ENCODE results near the gene DHX57.
"Not testable (repeated sequence)": the region's sequence is repeated elsewhere in the genome, so short reads cannot be mapped to it uniquely, and the experiment has no call there.

DHX57 gene

DNA sequence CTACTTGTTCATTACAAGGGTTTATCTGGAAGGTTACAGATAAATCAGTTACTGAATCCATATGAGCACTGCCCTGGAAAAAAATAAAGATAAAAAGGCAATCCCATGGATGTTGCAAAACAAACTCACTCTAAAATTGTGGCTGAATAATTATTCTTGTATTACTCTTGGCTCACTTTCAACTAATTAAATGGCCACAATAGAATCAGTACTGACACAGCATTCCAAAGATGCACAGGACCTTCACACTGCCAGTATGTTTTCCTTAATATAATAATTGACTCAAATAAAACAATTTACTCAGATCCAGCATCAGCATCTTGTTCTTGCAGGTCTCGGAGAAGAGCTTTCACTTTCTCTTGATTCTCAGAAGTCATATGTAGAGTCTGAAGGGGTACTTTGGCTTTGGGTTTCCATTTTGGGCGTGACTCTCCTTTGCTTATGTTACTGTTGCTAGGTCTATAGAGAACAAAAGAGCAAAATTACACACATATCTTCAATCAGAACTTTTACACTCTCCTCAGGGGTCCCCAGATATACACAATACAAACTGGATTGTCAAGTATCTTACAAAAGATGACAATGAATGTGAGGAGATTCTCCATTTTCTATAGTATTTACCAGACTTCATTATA, 12.6 kb downstream of the DHX57 start:
- peak; percentile 59 for DNase-seq

DNA sequence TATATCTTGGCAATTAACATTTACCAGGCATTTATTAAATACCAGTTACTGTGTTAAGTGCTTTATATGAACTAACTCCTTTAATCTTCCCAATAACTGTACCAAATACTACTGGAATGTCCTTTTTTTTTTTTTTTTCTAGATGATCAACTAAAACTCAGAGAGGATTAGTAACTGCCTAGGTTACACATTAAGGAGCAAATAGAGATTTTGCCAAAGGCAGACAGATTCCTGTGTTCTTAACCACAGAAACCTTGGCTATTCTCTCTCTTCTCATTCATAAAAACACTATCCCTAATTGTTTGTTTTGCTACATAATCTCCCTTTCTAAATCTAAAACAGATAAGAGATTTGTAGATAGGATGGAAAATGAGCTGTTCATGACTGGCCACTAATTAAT, 13.3 kb downstream of the DHX57 start:
- DNase-seq = no peak

DNA sequence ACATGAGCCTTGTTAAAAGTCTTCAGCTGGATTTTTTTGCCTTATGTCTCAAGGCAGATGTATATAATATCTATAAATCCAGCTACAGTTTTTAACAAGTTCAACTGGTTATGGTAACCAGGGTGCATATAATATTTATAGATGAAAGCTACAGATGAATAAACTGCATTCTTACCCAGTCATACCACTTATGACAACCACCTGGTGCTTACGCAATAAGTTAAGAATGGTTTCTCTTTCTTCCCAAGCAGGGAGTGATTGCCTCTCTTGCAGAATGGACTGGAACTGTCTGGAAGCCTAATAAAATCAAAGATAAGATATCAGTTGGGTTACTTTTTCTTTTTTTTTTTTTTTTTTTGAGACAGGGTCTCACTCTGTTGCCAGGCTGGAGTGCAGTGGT, 19.6 kb downstream of the DHX57 start:
- peak; percentile 37 for DNase-seq

DNA sequence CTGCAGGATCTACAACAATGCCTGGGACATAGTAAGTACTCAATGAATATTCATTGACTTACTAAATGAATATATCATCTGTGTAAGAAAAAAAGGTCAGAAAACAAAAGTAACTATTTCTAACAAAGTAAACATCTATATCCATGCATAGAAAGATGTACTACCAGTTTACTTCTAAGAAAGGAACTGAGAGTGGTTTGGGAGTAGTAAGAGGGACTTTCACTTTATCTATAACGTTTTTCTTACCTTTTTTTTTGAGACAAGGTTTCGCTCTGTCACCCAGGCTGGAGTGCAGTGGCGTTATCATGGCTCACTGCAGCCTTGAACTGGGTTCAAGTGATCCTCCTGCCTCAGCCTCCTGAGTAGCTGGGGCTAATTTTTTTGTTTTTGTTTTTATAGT, 25.7 kb downstream of the DHX57 start:
- DNase-seq = no peak

DNA sequence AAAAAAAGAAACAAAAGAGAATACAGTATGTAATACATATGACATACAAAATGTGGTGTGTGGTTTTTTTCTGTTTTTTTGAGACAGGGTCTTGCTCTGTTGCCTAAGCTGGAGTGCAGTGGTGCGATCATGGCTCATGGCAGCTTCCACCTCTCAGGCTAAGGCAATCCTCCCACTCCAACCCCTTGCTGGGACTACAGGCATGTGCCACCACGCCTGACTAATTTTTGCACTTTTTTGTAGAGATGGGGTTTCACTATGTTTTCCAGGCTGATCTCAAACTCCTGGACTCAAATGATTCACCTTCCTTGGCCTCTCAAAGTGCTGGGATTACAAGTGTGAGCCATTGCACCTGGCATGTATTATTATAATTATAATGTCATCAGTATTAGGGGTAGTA, 38.9 kb downstream of the DHX57 start:
- DNase-seq = no peak

DNA sequence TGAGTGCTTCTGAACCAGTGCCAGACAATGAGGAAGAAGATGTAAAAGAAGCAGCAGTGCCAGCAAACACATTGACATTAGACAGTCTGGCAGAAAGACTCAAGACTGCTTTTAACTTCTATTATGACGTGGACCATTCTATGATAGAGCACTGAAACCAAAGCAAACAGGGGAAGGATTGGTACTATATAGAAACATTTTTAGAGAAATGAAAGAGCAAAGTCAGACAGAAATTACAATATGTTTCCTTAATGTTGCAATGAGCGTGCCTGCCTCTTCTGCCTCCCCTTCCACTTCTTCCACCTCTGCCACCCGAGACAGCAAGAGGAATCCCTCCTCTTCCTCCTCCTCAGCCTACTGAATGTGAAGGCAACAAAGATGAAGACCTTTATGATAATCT, 39.7 kb downstream of the DHX57 start:
- no peak for DNase-seq

DNA sequence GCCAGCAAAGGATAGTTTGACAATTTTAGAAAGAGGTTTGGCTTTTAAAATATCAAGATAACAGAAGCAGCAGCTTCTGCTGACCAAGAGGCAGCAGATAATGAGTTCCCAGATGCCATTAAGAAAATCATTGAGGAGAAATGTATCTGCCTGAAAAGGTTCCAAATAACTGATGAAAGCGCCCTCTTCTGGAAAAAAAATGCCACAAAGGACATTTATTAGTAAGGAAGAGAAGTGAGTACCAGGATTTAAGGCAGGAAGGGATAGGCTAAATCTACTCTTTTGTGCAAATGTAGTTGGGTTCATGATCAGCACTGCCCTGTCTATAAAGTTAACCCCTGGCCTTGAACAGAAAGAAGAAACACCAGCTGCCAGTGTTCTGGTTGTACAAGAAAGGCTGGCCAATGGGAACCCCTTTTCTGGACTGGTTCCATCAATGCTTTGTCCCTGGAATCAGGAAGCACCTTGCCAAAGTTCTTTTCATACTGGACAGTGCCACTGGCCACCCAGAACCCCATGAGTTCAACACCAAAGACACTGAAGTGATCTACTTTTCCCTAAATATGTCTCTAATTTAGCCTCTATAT, 40.6 kb downstream of the DHX57 start:
- DNase-seq = peak; percentile 42

DNA sequence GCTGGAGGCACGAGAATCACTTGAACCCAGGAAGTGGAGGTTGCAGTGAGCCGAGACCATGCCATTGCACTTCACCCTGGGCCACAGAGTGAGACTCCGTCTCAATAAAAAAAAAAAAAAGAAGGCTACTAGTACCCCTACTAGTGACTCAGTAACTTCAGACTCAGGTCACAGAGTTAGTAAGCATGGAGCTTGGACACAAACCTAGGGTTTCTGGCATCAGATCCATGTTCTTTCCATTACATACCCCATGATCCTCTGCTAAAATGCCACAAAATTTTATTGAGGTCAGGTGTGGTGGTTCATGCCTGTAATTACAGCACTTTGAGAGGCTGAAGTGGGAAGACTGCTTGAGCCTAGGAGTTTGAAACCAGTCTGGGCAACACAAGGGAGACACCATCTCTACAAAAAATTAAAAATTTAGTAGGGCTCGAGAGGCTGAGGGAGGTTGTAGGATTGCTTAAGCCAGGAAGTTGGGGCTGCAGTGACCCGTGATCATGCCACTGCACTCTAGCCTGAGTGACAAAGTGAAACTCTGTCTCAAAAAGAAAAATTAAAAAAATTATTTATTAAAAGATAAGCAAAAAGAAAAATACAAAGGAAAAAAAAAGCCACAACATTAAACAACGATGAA, 45.1 kb downstream of the DHX57 start:
- no peak for DNase-seq

DNA sequence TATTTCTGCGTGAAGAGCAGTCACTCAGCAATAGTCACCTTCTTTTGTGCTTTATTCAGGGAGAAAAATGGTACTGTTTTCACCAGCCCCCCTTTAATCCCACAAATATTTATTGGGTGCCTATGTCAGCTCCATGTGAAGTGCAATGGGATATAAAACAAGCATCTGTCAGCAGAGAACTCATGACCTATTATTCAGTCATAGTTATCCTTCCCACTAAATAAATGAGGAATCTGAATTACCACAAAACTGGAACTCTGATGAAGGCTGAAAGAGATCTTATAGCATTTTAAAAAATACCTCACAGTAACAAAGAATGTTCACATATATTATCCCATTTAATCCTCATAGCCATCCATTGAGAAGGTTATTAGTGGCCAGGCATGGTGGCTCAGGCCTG, 45.8 kb downstream of the DHX57 start:
- DNase-seq = no peak

DNA sequence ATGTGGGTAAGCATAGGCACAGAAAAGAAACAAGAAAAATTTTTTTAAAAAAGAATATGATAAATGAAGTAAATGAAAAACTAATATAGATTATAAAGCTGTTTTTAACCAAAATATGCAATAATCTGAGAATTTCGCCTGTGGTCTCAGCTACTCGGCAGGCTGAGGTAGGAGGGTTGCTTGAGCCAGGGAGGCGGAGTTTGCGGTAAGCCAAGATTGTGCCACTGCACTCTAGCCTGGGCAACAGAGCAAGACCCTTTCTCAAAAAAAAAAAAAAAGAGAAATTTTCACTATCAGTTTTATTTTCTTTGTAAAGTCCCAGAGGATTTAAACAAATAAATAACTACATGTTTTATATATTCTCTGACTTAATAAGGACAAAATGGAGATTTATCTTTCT, 47.3 kb downstream of the DHX57 start:
- no peak for DNase-seq

DNA sequence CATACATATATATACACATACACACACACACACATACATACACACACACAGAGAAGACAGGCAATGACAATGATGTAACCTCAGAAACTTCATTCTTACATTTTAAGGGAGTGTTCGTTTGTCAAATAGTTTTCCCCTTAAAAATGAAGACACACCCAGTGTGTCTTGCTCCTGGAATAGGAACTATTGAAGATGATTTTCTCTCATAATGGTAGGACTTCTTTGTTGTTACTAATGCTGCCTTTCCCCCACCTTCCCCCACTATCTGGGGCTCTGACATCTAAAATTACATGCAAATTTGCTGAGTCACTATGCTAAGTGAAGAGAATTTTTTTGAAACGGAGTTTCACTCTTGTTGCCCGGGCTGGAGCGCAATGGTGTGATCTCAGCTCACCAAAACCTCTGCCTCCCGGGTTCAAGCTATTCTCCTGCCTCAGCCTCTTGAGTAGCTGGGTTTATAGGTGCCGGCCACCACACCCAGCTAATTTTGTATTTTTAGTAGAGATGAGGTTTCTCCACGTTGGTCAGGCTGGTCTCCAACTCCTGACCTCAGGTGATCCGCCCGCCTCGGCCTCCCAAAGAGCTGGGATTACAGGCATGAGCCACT, 48.1 kb downstream of the DHX57 start:
- DNase-seq = peak; percentile 18

DNA sequence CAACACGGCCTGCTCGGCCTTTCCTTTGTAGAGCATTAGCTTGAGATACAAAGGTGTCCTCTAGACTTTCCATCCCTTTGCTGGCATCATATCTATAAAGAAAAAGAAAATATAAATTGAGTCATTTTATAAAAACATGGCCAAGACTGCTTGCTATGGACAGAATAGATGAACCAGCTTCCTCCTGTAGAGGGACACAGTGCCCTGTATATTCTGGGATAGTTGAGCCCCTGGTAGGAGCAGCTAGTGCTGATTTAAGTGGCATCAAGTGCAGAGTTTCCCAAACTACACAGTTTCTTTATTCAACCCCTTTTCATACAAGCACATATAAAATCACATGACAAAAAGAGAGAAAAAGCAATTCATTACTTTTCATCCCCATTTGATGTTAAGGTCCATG, 49.8 kb downstream of the DHX57 start:
- no peak for DNase-seq

DNA sequence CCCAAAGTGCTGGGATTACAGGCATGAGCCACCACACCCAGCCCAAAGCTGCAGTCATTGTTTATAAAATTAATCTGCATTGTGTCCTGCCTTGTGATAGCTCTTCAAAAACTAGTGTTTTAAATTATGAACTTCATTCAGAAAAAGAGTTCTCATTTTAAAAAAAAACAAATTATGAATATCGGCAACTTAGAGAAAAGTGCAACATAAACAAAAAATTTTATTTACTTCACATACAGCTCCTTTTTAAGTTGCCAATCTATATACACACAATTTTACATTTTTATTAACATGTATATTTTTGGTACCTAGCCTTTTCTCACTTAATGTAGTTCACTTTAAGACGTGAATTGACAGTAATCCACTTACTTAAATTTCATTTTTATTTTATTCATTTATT, 50.8 kb downstream of the DHX57 start:
- DNase-seq = no peak

DNA sequence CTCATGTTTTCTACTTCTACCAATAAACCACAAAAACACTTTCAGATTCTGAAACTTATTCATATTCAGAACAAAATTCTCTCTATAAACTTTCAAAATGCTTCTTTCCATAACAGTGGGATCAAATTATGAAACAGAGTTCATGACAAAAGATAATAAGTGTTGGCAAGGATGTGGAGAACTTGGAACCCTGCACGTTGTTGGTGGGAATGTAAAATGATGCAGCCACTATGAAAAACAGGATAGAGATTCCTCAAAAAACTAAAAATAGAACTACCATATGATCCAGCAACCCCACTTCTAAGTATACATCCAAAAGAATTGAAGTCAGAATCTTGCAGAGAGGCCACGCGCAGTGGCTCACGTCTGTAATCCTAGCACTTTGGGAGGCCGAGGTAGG, 52.3 kb downstream of the DHX57 start:
- DNase-seq = no peak

DNA sequence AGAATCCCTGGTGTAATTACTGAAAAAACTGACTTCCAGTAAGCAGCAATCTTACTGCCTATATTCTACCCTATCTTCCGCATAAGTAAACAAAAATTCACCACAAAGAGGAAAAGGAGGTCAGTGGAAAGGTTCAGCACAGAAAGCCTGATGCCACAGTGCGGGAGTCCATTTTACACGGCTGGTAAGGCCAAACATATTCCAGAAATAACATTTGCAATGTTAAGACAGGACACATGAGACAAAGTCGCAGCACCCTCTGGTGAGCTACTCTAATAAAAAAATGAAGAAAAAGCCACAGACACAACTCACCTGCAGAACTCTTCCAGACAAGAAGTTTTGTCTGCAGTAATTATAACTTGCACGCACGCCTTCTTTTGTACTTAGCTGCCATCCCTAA, 57.2 kb downstream of the DHX57 start:
- DNase-seq = no peak

DNA sequence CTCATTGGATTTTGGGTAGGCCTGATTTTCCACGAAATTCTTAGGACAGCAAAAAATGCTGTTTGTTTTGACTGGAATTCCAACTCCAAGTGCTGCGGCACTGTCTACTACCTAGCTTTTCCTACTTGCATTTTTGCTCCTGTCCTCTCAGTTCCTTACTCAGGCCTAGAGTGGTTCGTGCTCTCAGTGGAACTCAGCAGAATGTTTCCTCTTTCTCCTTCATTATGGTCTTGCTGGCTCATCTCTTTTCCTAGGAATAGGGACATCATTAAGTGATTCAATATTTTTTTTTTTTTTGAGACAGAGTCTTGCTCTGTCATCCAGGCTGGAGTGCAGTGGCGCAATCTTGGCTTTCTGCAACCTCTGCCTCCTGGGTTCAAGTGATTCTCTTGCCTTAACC, 59.8 kb downstream of the DHX57 start:
- DNase-seq = no peak

DNA sequence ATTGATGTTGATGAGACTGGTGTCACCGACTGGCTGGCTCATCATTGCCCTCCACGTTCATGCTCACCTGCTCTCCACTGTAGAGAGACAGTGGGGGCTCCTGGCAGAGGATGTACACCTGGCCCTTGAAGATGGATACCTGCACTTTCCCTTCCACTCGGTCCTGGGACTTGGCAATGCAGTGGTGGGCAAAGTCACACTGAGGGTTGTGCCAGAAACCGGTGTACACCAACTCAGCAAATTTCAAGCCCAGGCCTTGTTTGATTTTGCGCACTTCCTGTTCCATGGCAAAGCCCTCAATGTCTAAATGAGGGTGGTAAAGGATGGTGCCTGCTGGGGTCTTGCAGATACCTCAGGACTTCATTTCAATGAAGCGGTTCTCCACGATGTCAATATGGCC, 65.2 kb downstream of the DHX57 start:
- no peak for DNase-seq

DNA sequence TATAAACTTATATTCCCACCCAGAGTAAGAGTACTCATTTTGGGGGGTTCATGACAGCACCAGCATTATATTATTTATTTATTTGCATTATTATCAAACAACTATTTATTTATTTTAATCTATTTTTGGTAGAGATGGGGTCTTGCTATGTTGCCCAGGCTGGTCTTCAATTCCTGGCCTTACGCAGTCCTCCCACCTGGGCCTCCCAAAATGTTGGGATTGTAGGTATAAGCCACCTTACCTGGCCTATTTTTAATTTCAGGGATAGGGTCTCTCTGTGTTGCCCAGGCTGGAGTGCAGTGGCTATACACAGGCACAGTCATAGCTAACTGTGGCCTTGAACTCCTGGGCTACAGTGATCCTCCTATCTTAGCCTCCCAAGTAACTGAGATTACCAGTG, 67.1 kb downstream of the DHX57 start:
- DNase-seq = no peak

DNA sequence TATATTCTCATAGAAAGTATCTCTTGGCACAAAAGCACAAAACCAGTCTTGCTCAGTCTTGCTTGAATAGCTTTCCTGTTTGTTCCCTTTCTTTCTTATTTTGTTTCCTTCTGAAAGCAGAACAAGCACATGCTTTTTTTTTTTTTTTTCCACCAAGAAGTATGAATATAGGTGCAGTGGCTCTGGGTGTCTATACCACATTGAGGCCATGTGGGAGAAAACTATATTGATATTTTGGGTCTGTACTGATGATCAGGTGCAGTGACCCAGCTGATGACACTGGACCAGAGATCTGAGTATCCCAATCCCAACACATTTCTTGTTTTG, 69.0 kb downstream of the DHX57 start:
- DNase-seq = no peak

DNA sequence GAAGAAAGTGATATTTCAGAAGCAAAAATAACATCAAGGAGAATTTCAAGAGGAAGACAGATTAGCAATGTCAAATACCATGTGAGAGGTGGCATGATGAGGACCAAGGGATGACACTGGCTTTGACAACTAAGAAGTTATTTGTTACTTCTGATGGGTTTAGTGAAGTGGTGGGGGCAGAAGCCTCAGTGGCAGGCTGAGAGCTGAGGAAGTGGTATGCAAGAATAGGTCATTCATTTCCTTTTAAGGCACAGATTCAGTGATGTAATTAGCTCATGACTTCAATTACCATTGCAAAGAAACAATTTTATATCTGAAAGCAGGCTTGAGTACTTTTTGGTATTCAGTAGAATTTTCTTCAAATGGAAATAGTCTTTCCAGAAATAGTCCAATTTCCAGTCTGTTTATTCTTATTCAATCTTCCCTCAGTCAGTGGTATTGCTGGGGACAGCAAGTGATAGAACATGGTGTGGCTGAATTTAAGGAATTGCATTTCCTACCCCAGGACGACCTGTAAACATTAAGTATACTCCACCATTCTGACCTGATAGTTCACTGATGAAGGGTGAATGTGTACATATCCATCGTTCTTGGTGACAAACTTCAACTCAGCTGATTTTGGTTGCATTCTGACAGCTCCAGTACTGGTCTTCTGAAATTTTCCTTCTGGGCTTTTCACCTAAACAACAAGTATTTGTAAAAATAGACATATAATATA, 69.6 kb downstream of the DHX57 start:
- peak; percentile 5 for DNase-seq

DNA sequence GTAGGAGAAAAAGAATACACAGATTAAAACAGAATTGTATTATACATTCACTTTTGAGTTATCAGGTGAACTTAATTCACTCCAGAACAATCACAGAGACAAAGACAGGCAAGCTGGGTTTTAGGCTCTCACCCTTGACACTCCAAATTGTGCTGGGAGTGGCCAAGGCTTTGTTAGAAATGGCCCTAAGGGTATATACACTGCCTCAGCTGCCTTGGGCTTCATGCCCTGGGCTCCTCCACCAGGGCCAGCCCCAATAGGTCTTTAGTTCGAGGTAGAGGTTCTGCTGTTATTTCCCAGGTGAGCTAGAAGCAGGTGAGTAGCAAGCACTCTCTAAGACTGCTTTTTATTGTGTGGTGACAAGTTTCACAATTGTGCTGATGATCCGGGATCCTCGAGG, 77.8 kb downstream of the DHX57 start:
- DNase-seq = no peak

DNA sequence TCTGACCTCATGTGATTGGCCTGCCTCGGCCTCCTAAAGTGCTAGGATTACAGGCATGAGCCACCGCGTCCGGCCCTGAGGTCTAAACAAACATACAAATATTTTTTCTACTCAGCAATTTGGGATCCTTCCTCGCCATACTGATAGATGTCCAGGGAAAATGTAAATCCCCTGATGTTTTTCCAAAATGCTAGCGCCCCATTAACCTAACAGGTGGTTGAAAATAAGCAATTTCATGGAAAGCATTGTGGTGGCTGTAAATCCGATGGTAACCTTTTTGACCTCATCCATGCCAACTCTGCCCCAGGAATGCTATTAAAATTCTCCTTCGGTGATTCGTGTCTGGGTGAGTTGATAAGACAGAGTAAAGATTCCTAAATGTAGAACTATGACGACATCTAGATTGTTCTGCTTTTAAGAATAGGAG, 78.5 kb downstream of the DHX57 start:
- DNase-seq = no peak

DNA sequence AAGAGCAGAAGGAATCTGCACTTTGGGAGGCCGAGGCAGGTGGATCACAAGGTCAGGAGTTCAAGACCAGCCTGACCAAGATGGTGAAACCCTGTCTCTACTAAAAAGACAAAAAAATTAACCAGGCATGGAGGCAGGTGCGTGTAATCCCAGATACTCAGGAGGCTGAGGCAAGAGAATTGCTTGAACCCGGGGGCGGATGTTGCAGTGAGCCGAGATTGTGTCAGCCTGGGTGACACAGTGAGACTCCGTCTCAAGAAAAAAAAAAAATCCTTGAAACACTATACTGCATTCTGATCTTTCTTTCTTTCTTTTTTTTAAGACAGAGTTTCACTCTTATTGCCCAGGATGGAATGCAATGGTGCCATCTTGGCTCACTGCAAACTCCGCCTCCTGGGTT, 80.7 kb downstream of the DHX57 start:
- DNase-seq = not testable (repeated sequence)

Measured in activated CD4-positive, alpha-beta T cell treated with anti-CD3 and anti-CD28 coated beads, Interleukin-10, Interleukin-2, amounts not matched to agents 100 ng/mL and 50 ng/mL, durations not matched to agents 16 hours and 8 hours (primary cell).